ENCODE data around the gene BID.

The BID gene

GRCh38 chr22:17749605-17750395 is 24.5 kb downstream of the BID start:
- TF ChIP-seq ISL1 (CRISPR knock-in tag; IDR thresholded peaks at IDR 0.05) (no peak), TOX (CRISPR knock-in tag; IDR thresholded peaks at IDR 0.05; ENCODE audit: borderline replicate concordance) (no peak), PATZ1 (CRISPR knock-in tag; IDR thresholded peaks at IDR 0.05; ENCODE audit: borderline replicate concordance) (no peak), ZC3H10 (CRISPR knock-in tag; IDR thresholded peaks at IDR 0.05) (no peak), BACH2 (CRISPR knock-in tag; IDR thresholded peaks at IDR 0.05; ENCODE audit: borderline replicate concordance) (no peak), ESRRG (CRISPR knock-in tag; IDR thresholded peaks at IDR 0.05) (no peak), ZNF70 (CRISPR knock-in tag; IDR thresholded peaks at IDR 0.05) (no peak), CSRNP3 (CRISPR knock-in tag; IDR thresholded peaks at IDR 0.05) (no peak), CREB5 (CRISPR knock-in tag; IDR thresholded peaks at IDR 0.05; ENCODE audit: low read depth) (no peak)
- ATAC-seq = no peak

GRCh38 chr22:17748555-17749353 is 25.5 kb downstream of the BID start:
- no peak for ATAC-seq

More at GRCh38 chr22:17748555-17749353, 25.5 kb downstream of the BID start:
- TF ChIP-seq ISL1 (CRISPR knock-in tag; IDR thresholded peaks at IDR 0.05) (no peak), TSHZ2 (CRISPR knock-in tag; IDR thresholded peaks at IDR 0.05) (no peak), ESRRG (CRISPR knock-in tag; IDR thresholded peaks at IDR 0.05) (no peak), ARNTL (CRISPR knock-in tag; IDR thresholded peaks at IDR 0.05; ENCODE audit: borderline replicate concordance, low read depth) (no peak), ZFP3 (CRISPR knock-in tag; IDR thresholded peaks at IDR 0.05) (no peak), POU6F1 (CRISPR knock-in tag; IDR thresholded peaks at IDR 0.05; ENCODE audit: borderline replicate concordance, low read depth) (no peak), CREB5 (CRISPR knock-in tag; IDR thresholded peaks at IDR 0.05; ENCODE audit: low read depth) (no peak), CSDC2 (CRISPR knock-in tag; IDR thresholded peaks at IDR 0.05) (no peak), ZFP30 (CRISPR knock-in tag; IDR thresholded peaks at IDR 0.05) (no peak), CSRNP3 (CRISPR knock-in tag; IDR thresholded peaks at IDR 0.05) (no peak), ZNF8 (CRISPR knock-in tag; IDR thresholded peaks at IDR 0.05) (no peak), BACH2 (CRISPR knock-in tag; IDR thresholded peaks at IDR 0.05; ENCODE audit: borderline replicate concordance) (no peak), GLIS3 (CRISPR knock-in tag; IDR thresholded peaks at IDR 0.05) (no peak), ZNF565 (CRISPR knock-in tag; conservative IDR thresholded peaks at IDR 0.05; ENCODE audit: low read depth) (no peak), SNAI2 (CRISPR knock-in tag; IDR thresholded peaks at IDR 0.05) (no peak), PPARA (CRISPR knock-in tag; IDR thresholded peaks at IDR 0.05; ENCODE audit: borderline replicate concordance) (no peak), ZNF70 (CRISPR knock-in tag; IDR thresholded peaks at IDR 0.05) (no peak), PATZ1 (CRISPR knock-in tag; IDR thresholded peaks at IDR 0.05; ENCODE audit: borderline replicate concordance) (no peak), ZC3H10 (CRISPR knock-in tag; IDR thresholded peaks at IDR 0.05) (no peak), TOX (CRISPR knock-in tag; IDR thresholded peaks at IDR 0.05; ENCODE audit: borderline replicate concordance) (no peak)

Data from SK-N-SH treated with all-trans-retinoic acid at 6 μM for 48 hours (cell line).